HepG2 (cell line): ENCODE data around the gene IGFBP6. TPM values are rescaled to one million over a fixed set of nuclear protein-coding genes. Genes with fewer than 3 reads are reported as not detected.

Source experiments
- ATAC-seq: fragments of 200-7000 bp; cut with Tn5 transposase; 3 replicates; pipeline ENCODE4 v1.9.1; 2020; ENCODE audit warnings: mild to moderate bottlenecking, moderate library complexity
- BruUV-seq: library from RNA; stranded (reverse); fragments of 400-500 nt; replicated peaks from 2 replicates; lab custom pipeline; 2021; lab: Mats Ljungman, UMichigan
- CTCF ChIA-PET: fragments of 300-600 bp; formaldehyde crosslinking; extraction: SDS; loops from one replicate; lab custom pipeline; 2021; ENCODE audit warnings: low total read pairs, inconsistent platforms, low intra/inter-chr PET ratio; lab: Yijun Ruan, JAX
- POLR2A ChIA-PET: fragments of 350-600 bp; sonication (Branson Sonifier 250); formaldehyde crosslinking; loops from one replicate; lab custom pipeline; 2020; ENCODE audit warnings: antibody characterized with exemption, inconsistent platforms; lab: Yijun Ruan, JAX
- DNase-seq: peaks from one replicate; pipeline ENCODE4 v3.0.0-alpha.2; 2015; ENCODE audit warnings: low spot score
- FAIRE-seq: peaks from 3 replicates; lab custom pipeline; 2011; peaks lifted over from hg19 to GRCh38; lab: Jason Lieb, UNC
- H2AFZ ChIP-seq: one replicate; pipeline ENCODE4 v1.6.1; 2011; ENCODE audit warnings: low read length, inconsistent platforms
- H3K27ac ChIP-seq: fragments of 300-600 bp; 3 replicates; pipeline ENCODE4 v1.8.0; 2011; ENCODE audit warnings: mixed run types, mild to moderate bottlenecking, mixed read lengths, low read length, inconsistent platforms; ENCODE audit not compliant: insufficient read depth; ENCODE audit errors: extremely low read length
- H3K27me3 ChIP-seq, 2 experiments: fragments of 200-600 bp in 1 of 2; 2 replicates in 1 of 2; 3 replicates in 1 of 2; pipeline versions ENCODE4 v1.6.0 to v1.8.0; 2011; ENCODE audit warnings: low read length in 2 of 2, mild to moderate bottlenecking in 2 of 2, moderate library complexity in 2 of 2, inconsistent platforms in 1 of 2; ENCODE audit not compliant: insufficient read depth in 2 of 2, control insufficient read depth in 1 of 2
- H3K36me3 ChIP-seq, 2 experiments: fragments of 200-600 bp in 1 of 2; replicated peaks in 1 of 2; 2 replicates in 1 of 2; 3 replicates in 1 of 2; pipeline versions ENCODE4 v1.5.1 to v1.8.0; 2011; ENCODE audit warnings: low read length in 2 of 2, inconsistent platforms in 1 of 2; ENCODE audit not compliant: insufficient read depth in 2 of 2, control insufficient read depth in 1 of 2
- H3K4me1 ChIP-seq: 2 replicates; pipeline ENCODE4 v1.5.1; 2012; ENCODE audit warnings: low read length, inconsistent platforms; ENCODE audit not compliant: insufficient read depth
- H3K4me2 ChIP-seq: 2 replicates; pipeline ENCODE4 v1.6.0; 2011; ENCODE audit warnings: low read depth, low read length, inconsistent platforms
- H3K4me3 ChIP-seq, 3 experiments: fragments of 200-600 bp in 1 of 3; sonication (generic), shearing (Covaris generic) in 1 of 3; replicated peaks in 1 of 3; 2 replicates each; pipeline ENCODE4 v1.5.1; 2011 to 2016; ENCODE audit warnings: low read length in 3 of 3, inconsistent platforms in 2 of 3, low read depth in 2 of 3, mild to moderate bottlenecking in 2 of 3, control low read depth in 1 of 3, mixed read lengths in 1 of 3; ENCODE audit not compliant: insufficient read depth in 1 of 3
- H3K79me2 ChIP-seq: one replicate; pipeline ENCODE4 v1.6.1; 2011; ENCODE audit warnings: low read length, inconsistent platforms; ENCODE audit not compliant: insufficient read depth
- H3K9ac ChIP-seq: 2 replicates; pipeline ENCODE4 v1.6.0; 2011; ENCODE audit warnings: mild to moderate bottlenecking, low read depth, low read length, inconsistent platforms; ENCODE audit not compliant: insufficient read depth
- H3K9me3 ChIP-seq: 2 replicates; pipeline ENCODE4 v1.5.1; 2012; ENCODE audit warnings: mild to moderate bottlenecking, low read length
- H4K20me1 ChIP-seq: 2 replicates; pipeline ENCODE4 v1.6.0; 2011; ENCODE audit warnings: inconsistent platforms, mild to moderate bottlenecking, low read length, moderate library complexity; ENCODE audit not compliant: insufficient read depth
- CBX1 ChIP-seq: IDR thresholded peaks from one replicate; pipeline ENCODE4 v1.6.1; 2016; ENCODE audit warnings: antibody characterized with exemption, low read depth
- FIP1L1 ChIP-seq: fragments of 200-400 bp; formaldehyde crosslinking; IDR thresholded peaks from 2 replicates; pipeline ENCODE4 v1.6.1; 2018; ENCODE audit warnings: low read depth, mild to moderate bottlenecking, low read length, moderate library complexity, borderline replicate concordance; ENCODE audit not compliant: insufficient read depth
- GTF3A ChIP-seq: sonication (generic); formaldehyde crosslinking; conservative IDR thresholded peaks from 2 replicates; pipeline ENCODE4 v1.4.0; 2020; ENCODE audit warnings: mild to moderate bottlenecking, missing genetic modification reagents
- HNF4A ChIP-seq: sonication (generic); formaldehyde crosslinking; IDR thresholded peaks from 2 replicates; pipeline ENCODE4 v1.4.0; 2020; ENCODE audit warnings: missing genetic modification reagents
- NR2F1 ChIP-seq, 2 experiments: fragments of 450-650 bp in 1 of 2; formaldehyde crosslinking in 1 of 2; IDR thresholded peaks; 2 replicates each; pipeline versions ENCODE4 v1.5.0 to v1.6.1; 2016 to 2020; ENCODE audit warnings: mild to moderate bottlenecking in 1 of 2, missing compliant biosample characterization in 1 of 2, missing genetic modification reagents in 1 of 2, moderate library complexity in 1 of 2
- NR2F6 ChIP-seq, 2 experiments: IDR thresholded peaks; 2 replicates each; pipeline ENCODE4 v1.6.1; 2016; ENCODE audit warnings: antibody characterized with exemption in 1 of 2, mild to moderate bottlenecking in 1 of 2
- PRPF4 ChIP-seq: fragments of 200-400 bp; formaldehyde crosslinking; IDR thresholded peaks from 2 replicates; pipeline ENCODE4 v1.6.1; 2016; ENCODE audit warnings: low read length, low read depth; ENCODE audit not compliant: poor library complexity, severe bottlenecking
- RARA ChIP-seq: IDR thresholded peaks from 2 replicates; pipeline ENCODE4 v1.6.1; 2016; ENCODE audit warnings: missing genetic modification reagents, missing compliant biosample characterization
- RBM39 ChIP-seq: fragments of 200-400 bp; formaldehyde crosslinking; IDR thresholded peaks from one replicate; pipeline ENCODE4 v1.6.1; 2018; ENCODE audit warnings: antibody characterized with exemption, mild to moderate bottlenecking, low read depth, low read length; ENCODE audit not compliant: poor library complexity, severe bottlenecking
- ZFP90 ChIP-seq: sonication (generic); formaldehyde crosslinking; IDR thresholded peaks from 2 replicates; pipeline ENCODE4 v1.8.0; 2022; ENCODE audit warnings: missing genetic modification reagents, mild to moderate bottlenecking, inconsistent platforms, borderline replicate concordance
- ZNF235 ChIP-seq: sonication (generic); formaldehyde crosslinking; IDR thresholded peaks from 2 replicates; pipeline ENCODE4 v1.8.1; 2023; ENCODE audit warnings: mild to moderate bottlenecking, missing genetic modification reagents, borderline replicate concordance
- ZNF264 ChIP-seq: sonication (generic); formaldehyde crosslinking; IDR thresholded peaks from 2 replicates; pipeline ENCODE4 v1.4.0; 2020; ENCODE audit warnings: missing genetic modification reagents
- ZNF460 ChIP-seq: sonication (generic); formaldehyde crosslinking; IDR thresholded peaks from 2 replicates; pipeline ENCODE4 v1.5.1; 2020; ENCODE audit warnings: missing genetic modification reagents, mild to moderate bottlenecking, borderline replicate concordance
- ZNF644 ChIP-seq: IDR thresholded peaks from 2 replicates; pipeline ENCODE4 v1.6.1; 2016; ENCODE audit warnings: low read depth
- WGBS: methylation state at CpG from one replicate; pipeline ENCODE4 v1.1.6; 2017; ENCODE audit warnings: low lambda C conversion rate; 5-methylcytosine and 5-hydroxymethylcytosine counted together
- in situ Hi-C: cut with HindIII; loops from 2 replicates; pipeline ENCODE4 v1.10.0; 2017; ENCODE audit warnings: low pct_unique_long_range_greater_than_20kb; ENCODE audit not compliant: extremely low pct_ligation_motif_present
- intact Hi-C: fragments of 100-400 bp; cut with micrococcal nuclease; formaldehyde crosslinking; loops from one replicate; pipeline ENCODE4 v1.10.0; 2022; ENCODE audit not compliant: unreplicated experiment
- polyA plus RNA-seq, 8 experiments: library from polyadenylated mRNA; depleted of rRNA in 3 of 8; stranded (reverse) in 7 of 8; unstranded in 1 of 8; fragments of >200 nt; fragmentation: Illumina TruSeq in 4 of 8; extraction: Trizol in 4 of 8; gene quantifications; 2 replicates each; pipeline versions ENCODE4 v1.2.1 to v1.2.3, GENCODE V29; 2011 to 2016; ENCODE audit warnings: low read depth in 4 of 8, missing spikeins in 1 of 8, mixed read lengths in 1 of 8; ENCODE audit not compliant: insufficient read depth in 1 of 8
- total RNA-seq, 5 experiments: library from RNA; depleted of rRNA; stranded (reverse); fragments of >200 nt; fragmentation: Illumina TruSeq; extraction: Trizol; gene quantifications; 2 replicates each; pipeline ENCODE4 v1.2.3, GENCODE V29; 2016; ENCODE audit warnings: low read depth in 1 of 5
- TF ChIP-seq, protein P1 (sequence below): sonication (generic); formaldehyde crosslinking; IDR thresholded peaks from 2 replicates; pipeline ENCODE4 v1.8.0; 2022; ENCODE audit warnings: missing genetic modification reagents, mild to moderate bottlenecking, moderate library complexity, borderline replicate concordance
- TF ChIP-seq, protein P2 (sequence below): sonication (generic); formaldehyde crosslinking; IDR thresholded peaks from 2 replicates; pipeline ENCODE4 v1.4.0; 2020; ENCODE audit warnings: missing genetic modification reagents, borderline replicate concordance

The IGFBP6 gene
- total and polyA plus RNA-seq, 2 of the 13 experiments (the other 11 are each of a cell fraction or from before 2014, with no cell fraction given): 3.9 to 25.2 TPM

DNA sequence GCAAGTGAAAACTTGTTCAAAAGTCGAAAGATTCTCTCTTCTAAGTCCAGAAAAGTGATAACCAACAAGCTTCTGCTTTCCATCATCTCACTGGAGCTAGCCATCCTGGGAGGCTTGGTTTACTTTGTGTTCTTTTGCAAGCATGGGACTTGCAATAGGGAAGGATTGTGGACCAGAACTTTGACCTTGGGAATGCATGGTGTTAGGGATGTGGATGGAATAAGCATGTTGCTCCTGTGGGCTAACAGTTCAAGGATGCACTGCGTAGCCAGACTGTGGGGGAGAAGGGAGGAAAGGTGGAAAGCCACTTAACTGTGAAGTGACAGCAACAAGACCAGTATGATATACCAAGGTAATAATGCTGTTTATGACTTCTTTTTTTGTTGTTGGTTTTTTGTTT, 34.4 kb downstream of the IGFBP6 start (continued):
- TF ChIP-seq, protein P1, sequence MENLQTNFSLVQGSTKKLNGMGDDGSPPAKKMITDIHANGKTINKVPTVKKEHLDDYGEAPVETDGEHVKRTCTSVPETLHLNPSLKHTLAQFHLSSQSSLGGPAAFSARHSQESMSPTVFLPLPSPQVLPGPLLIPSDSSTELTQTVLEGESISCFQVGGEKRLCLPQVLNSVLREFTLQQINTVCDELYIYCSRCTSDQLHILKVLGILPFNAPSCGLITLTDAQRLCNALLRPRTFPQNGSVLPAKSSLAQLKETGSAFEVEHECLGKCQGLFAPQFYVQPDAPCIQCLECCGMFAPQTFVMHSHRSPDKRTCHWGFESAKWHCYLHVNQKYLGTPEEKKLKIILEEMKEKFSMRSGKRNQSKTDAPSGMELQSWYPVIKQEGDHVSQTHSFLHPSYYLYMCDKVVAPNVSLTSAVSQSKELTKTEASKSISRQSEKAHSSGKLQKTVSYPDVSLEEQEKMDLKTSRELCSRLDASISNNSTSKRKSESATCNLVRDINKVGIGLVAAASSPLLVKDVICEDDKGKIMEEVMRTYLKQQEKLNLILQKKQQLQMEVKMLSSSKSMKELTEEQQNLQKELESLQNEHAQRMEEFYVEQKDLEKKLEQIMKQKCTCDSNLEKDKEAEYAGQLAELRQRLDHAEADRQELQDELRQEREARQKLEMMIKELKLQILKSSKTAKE (CRISPR knock-in tag): 0 out of 2 replicates have a peak, but pooled peaks have one; percentile 26
- TF ChIP-seq, protein P2, sequence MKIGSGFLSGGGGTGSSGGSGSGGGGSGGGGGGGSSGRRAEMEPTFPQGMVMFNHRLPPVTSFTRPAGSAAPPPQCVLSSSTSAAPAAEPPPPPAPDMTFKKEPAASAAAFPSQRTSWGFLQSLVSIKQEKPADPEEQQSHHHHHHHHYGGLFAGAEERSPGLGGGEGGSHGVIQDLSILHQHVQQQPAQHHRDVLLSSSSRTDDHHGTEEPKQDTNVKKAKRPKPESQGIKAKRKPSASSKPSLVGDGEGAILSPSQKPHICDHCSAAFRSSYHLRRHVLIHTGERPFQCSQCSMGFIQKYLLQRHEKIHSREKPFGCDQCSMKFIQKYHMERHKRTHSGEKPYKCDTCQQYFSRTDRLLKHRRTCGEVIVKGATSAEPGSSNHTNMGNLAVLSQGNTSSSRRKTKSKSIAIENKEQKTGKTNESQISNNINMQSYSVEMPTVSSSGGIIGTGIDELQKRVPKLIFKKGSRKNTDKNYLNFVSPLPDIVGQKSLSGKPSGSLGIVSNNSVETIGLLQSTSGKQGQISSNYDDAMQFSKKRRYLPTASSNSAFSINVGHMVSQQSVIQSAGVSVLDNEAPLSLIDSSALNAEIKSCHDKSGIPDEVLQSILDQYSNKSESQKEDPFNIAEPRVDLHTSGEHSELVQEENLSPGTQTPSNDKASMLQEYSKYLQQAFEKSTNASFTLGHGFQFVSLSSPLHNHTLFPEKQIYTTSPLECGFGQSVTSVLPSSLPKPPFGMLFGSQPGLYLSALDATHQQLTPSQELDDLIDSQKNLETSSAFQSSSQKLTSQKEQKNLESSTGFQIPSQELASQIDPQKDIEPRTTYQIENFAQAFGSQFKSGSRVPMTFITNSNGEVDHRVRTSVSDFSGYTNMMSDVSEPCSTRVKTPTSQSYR (CRISPR knock-in tag): peak; percentile 12; the same call in 1 of the 2 replicates
- 0 out of 2 replicates have a peak, but pooled peaks have one; percentile 12 for TF ChIP-seq ZNF644 (CRISPR knock-in tag)

DNA sequence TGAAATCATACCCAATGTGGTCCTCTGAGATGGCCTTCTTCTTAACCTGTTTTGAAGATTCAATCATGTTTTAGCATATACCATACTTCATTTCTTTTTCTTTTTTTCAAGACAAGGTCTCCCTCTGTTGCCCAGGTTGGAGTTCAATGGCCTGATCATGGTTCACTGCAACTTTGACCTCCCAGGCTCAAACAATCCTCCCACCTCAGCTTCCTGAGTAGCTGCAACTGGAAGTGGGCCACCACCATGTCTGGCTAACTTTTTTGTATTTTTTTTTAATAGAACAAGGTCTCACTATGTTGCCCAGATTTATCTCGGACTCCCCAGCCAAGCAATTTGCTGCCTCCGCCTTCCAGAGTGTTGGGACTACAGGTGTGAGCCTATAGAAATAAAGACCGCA, 36.3 kb downstream of the IGFBP6 start:
- CTCF ChIA-PET: no interaction called here
- POLR2A ChIA-PET: no interaction called here
- TF ChIP-seq NR2F1 (CRISPR knock-in tag; IDR thresholded peaks at IDR 0.05) (peak in 1 of 2 experiments; percentile 64; a peak in 2 of 4 replicates), CBX1 (no peak), RARA (CRISPR knock-in tag) (0 out of 2 replicates have a peak, but pooled peaks have one; percentile 10), ZNF235 (CRISPR knock-in tag) (no peak), ZFP90 (CRISPR knock-in tag) (no peak), PRPF4 (no peak), NR2F6 (IDR thresholded peaks at IDR 0.05) (peak; percentile 42; the same call in 1 of the 2 replicates), NR2F6 (CRISPR knock-in tag; IDR thresholded peaks at IDR 0.05) (no peak), ZNF264 (CRISPR knock-in tag) (0 out of 2 replicates have a peak, but pooled peaks have one; percentile 13), FIP1L1 (no peak), HNF4A (peak; percentile 49), GTF3A (CRISPR knock-in tag) (no peak), ZNF460 (CRISPR knock-in tag) (peak; percentile 81), RBM39 (no peak)

More for the DNA sequence above, 36.3 kb downstream of the IGFBP6 start:
- no peak for DNase-seq
- peak; percentile 8 for FAIRE-seq
- Histone ChIP-seq H3K27ac (no peak overlapping the region), H3K36me3 (no peaks in the 10 kb centered on the region), H3K9me3 (no peaks in the 10 kb centered on the region), H3K4me2 (no peak overlapping the region), H4K20me1 (no peaks in the 10 kb centered on the region), H2AFZ (no peak overlapping the region), H3K27me3 (no peaks in the 10 kb centered on the region), H3K4me1 (peaks cover 28% of the 10 kb centered on the region), H3K9ac (no peak overlapping the region), H3K4me3 (no peak overlapping the region), H3K79me2 (no peaks in the 10 kb centered on the region)
- intact Hi-C loops: no loop called here
- BruUV-seq: no TSS peak
- in situ Hi-C loops: no loop called here
- ATAC-seq: no peak
- WGBS: 88% methylated on average over 3 of the region's 3 CpGs
